HepG2 (cell line): ENCODE data around the gene KANSL3. TPM values are rescaled to one million over a fixed set of nuclear protein-coding genes. Genes with fewer than 3 reads are reported as not detected.

ENCODE experiments used
- ARNT2 ChIP-seq: sonication (generic); formaldehyde crosslinking; IDR thresholded peaks from 2 replicates; pipeline ENCODE4 v1.8.0; 2022; ENCODE audit warnings: mild to moderate bottlenecking, low read depth, missing genetic modification reagents, moderate library complexity
- DBP ChIP-seq: sonication (generic); formaldehyde crosslinking; IDR thresholded peaks from 2 replicates; pipeline ENCODE4 v1.4.0; 2020; ENCODE audit warnings: missing genetic modification reagents; ENCODE audit errors: not compliant biosample characterization
- FOSL1 ChIP-seq: sonication (generic); formaldehyde crosslinking; IDR thresholded peaks from 2 replicates; pipeline ENCODE4 v1.9.0; 2021; ENCODE audit warnings: missing genetic modification reagents, borderline replicate concordance
- HNRNPLL ChIP-seq: fragments of 200-400 bp; formaldehyde crosslinking; IDR thresholded peaks from 2 replicates; pipeline ENCODE4 v1.6.1; 2017; ENCODE audit warnings: mild to moderate bottlenecking, low read depth, low read length; ENCODE audit not compliant: poor library complexity, severe bottlenecking
- KIAA2018 ChIP-seq: sonication (generic); formaldehyde crosslinking; IDR thresholded peaks from 2 replicates; pipeline ENCODE4 v1.5.0; 2020; ENCODE audit warnings: mild to moderate bottlenecking, missing genetic modification reagents, borderline replicate concordance
- MEIS1 ChIP-seq: sonication (generic); formaldehyde crosslinking; IDR thresholded peaks from 2 replicates; pipeline ENCODE4 v1.9.0; 2021; ENCODE audit warnings: mild to moderate bottlenecking, missing genetic modification reagents, moderate library complexity, borderline replicate concordance
- NFIC ChIP-seq: IDR thresholded peaks from 2 replicates; pipeline ENCODE4 v1.6.1; 2012; ENCODE audit warnings: mild to moderate bottlenecking, low read length, inconsistent platforms
- NPAS2 ChIP-seq: sonication (generic); formaldehyde crosslinking; IDR thresholded peaks from 2 replicates; pipeline ENCODE4 v1.8.0; 2022; ENCODE audit warnings: mild to moderate bottlenecking, missing genetic modification reagents, borderline replicate concordance
- RFX1 ChIP-seq: fragments of 450-650 bp; IDR thresholded peaks from 2 replicates; pipeline ENCODE4 v1.6.1; 2017
- SP4 ChIP-seq: sonication (generic); formaldehyde crosslinking; IDR thresholded peaks from 2 replicates; pipeline ENCODE4 v1.8.1; 2023; ENCODE audit warnings: mild to moderate bottlenecking, missing genetic modification reagents
- SSRP1 ChIP-seq: IDR thresholded peaks from 2 replicates; pipeline ENCODE4 v1.6.1; 2016; ENCODE audit warnings: control low read depth
- ZBTB44 ChIP-seq: sonication (generic); formaldehyde crosslinking; IDR thresholded peaks from 2 replicates; pipeline ENCODE4 v1.4.0; 2020; ENCODE audit warnings: missing genetic modification reagents
- ZFP36L2 ChIP-seq: sonication (generic); formaldehyde crosslinking; IDR thresholded peaks from 2 replicates; pipeline ENCODE4 v1.4.0; 2020; ENCODE audit warnings: missing genetic modification reagents
- ZFP41 ChIP-seq: sonication (generic); formaldehyde crosslinking; IDR thresholded peaks from 2 replicates; pipeline ENCODE4 v1.4.0; 2020; ENCODE audit warnings: mild to moderate bottlenecking, missing genetic modification reagents, borderline replicate concordance
- ZNF275 ChIP-seq: sonication (generic); formaldehyde crosslinking; IDR thresholded peaks from 2 replicates; pipeline ENCODE4 v1.8.0; 2022; ENCODE audit warnings: missing genetic modification reagents, mild to moderate bottlenecking, inconsistent platforms, borderline replicate concordance
- ZNF550 ChIP-seq: sonication (generic); formaldehyde crosslinking; IDR thresholded peaks from 2 replicates; pipeline ENCODE4 v1.4.0; 2020; ENCODE audit warnings: mild to moderate bottlenecking, missing genetic modification reagents, borderline replicate concordance
- polyA plus RNA-seq, 8 experiments: library from polyadenylated mRNA; depleted of rRNA in 3 of 8; stranded (reverse) in 7 of 8; unstranded in 1 of 8; fragments of >200 nt; fragmentation: Illumina TruSeq in 4 of 8; extraction: Trizol in 4 of 8; gene quantifications; 2 replicates each; pipeline versions ENCODE4 v1.2.1 to v1.2.3, GENCODE V29; 2011 to 2016; ENCODE audit warnings: low read depth in 4 of 8, missing spikeins in 1 of 8, mixed read lengths in 1 of 8; ENCODE audit not compliant: insufficient read depth in 1 of 8
- total RNA-seq, 5 experiments: library from RNA; depleted of rRNA; stranded (reverse); fragments of >200 nt; fragmentation: Illumina TruSeq; extraction: Trizol; gene quantifications; 2 replicates each; pipeline ENCODE4 v1.2.3, GENCODE V29; 2016; ENCODE audit warnings: low read depth in 1 of 5

KANSL3 gene
- total and polyA plus RNA-seq, 2 of the 13 experiments (the other 11 are each of a cell fraction or from before 2014, with no cell fraction given) = 20.8 to 37.3 TPM

GRCh38 chr2:96685577-96686459 is 47.7 kb upstream of the KANSL3 start (continued):
- peak; percentile 96; the same call in 1 of the 2 replicates for TF ChIP-seq KIAA2018
- TF ChIP-seq ARNT2 (CRISPR knock-in tag) = peak; percentile 47; the same call in 1 of the 2 replicates
- peak; percentile 62; the same call in 1 of the 2 replicates for TF ChIP-seq MEIS1
- no peak for TF ChIP-seq FOSL1 (CRISPR knock-in tag)
- no peak for TF ChIP-seq DBP
- TF ChIP-seq ZFP36L2 (CRISPR knock-in tag) = no peak
- TF ChIP-seq ZBTB44 (CRISPR knock-in tag) = no peak
- no peak; the same call in 1 of the 2 replicates for TF ChIP-seq NFIC
- TF ChIP-seq ZNF275 (CRISPR knock-in tag) = no peak
- TF ChIP-seq SP4 (CRISPR knock-in tag) = no peak
- TF ChIP-seq RFX1 = no peak
- TF ChIP-seq ZFP41 (CRISPR knock-in tag) = no peak
- TF ChIP-seq HNRNPLL = peak; percentile 44
- no peak for TF ChIP-seq NPAS2 (CRISPR knock-in tag)
- TF ChIP-seq SSRP1 (CRISPR knock-in tag) = no peak
- TF ChIP-seq ZNF550 = no peak
